Measurements from ENCODE around the gene DHODH. TPM values are rescaled to one million over a fixed set of nuclear protein-coding genes. Genes with fewer than 3 reads are reported as not detected.

Gene DHODH
- total and polyA plus RNA-seq, 2 experiments from 2014 or later = 10.7 to 15.1 TPM

GRCh38 chr16:71963125-71963875, 45.2 kb upstream of the DHODH start:
- Mint-ChIP-seq H3K4me1 (no peaks in the 10 kb centered on the region; the same call in 2 of the 3 replicates), H3K36me3 (ENCODE audit: low read depth) (no peaks in the 10 kb centered on the region)

DNA sequence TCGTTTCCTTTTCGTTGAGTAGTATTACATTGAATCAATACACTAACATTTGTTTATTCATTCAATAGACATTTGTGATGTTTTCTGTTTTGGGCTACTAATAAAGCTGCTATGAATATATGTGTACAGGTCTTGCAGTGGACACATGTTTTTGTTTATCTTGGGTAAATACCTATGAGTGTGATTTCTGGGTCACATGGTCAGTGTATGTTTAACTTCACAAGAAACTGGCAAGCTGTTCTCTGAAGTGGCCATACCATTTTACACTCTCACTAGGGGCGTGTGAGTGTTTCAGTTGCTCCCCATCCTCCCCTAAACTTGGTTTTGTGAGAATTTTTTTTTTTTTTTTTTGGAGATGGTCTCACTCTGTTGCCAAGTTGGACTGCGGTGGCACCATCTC, 43.3 kb upstream of the DHODH start:
- Histone ChIP-seq H3K4me2 (no peak overlapping the region), H3K9me2 (ENCODE audit: insufficient read depth) (no peaks in the 10 kb centered on the region), H3K27me3 (ENCODE audit: insufficient read depth) (no peaks in the 10 kb centered on the region), H3F3A (replicated peaks; ENCODE audit: low read depth) (no peaks in the 10 kb centered on the region), H3K79me2 (replicated peaks; ENCODE audit: insufficient read depth) (no peaks in the 10 kb centered on the region), H3K36me3 (ENCODE audit: insufficient read depth) (no peaks in the 10 kb centered on the region), H3K4me1 (ENCODE audit: insufficient read depth) (no peaks in the 10 kb centered on the region), H2AFZ (no peak overlapping the region), H3K4me3 (no peak overlapping the region), H3K27ac (ENCODE audit: low read depth) (no peak overlapping the region), H4K20me1 (replicated peaks; ENCODE audit: insufficient read depth) (no peaks in the 10 kb centered on the region)
- ATAC-seq (no peak), DNase-seq (ENCODE audit: low spot score) (no peak)
- H3K27ac Mint-ChIP-seq = no peak overlapping the region
- no peaks in the 10 kb centered on the region; the same call in 2 of the 3 replicates for H3K4me1 Mint-ChIP-seq
- no peaks in the 10 kb centered on the region for H3K9me3 Mint-ChIP-seq
- no peak overlapping the region for H3K4me3 Mint-ChIP-seq
- no peaks in the 10 kb centered on the region for H3K27me3 Mint-ChIP-seq (ENCODE audit: insufficient read depth, low read depth, poor library complexity)
- no peaks in the 10 kb centered on the region for H3K36me3 Mint-ChIP-seq (ENCODE audit: low read depth)
- TF ChIP-seq, protein P1, sequence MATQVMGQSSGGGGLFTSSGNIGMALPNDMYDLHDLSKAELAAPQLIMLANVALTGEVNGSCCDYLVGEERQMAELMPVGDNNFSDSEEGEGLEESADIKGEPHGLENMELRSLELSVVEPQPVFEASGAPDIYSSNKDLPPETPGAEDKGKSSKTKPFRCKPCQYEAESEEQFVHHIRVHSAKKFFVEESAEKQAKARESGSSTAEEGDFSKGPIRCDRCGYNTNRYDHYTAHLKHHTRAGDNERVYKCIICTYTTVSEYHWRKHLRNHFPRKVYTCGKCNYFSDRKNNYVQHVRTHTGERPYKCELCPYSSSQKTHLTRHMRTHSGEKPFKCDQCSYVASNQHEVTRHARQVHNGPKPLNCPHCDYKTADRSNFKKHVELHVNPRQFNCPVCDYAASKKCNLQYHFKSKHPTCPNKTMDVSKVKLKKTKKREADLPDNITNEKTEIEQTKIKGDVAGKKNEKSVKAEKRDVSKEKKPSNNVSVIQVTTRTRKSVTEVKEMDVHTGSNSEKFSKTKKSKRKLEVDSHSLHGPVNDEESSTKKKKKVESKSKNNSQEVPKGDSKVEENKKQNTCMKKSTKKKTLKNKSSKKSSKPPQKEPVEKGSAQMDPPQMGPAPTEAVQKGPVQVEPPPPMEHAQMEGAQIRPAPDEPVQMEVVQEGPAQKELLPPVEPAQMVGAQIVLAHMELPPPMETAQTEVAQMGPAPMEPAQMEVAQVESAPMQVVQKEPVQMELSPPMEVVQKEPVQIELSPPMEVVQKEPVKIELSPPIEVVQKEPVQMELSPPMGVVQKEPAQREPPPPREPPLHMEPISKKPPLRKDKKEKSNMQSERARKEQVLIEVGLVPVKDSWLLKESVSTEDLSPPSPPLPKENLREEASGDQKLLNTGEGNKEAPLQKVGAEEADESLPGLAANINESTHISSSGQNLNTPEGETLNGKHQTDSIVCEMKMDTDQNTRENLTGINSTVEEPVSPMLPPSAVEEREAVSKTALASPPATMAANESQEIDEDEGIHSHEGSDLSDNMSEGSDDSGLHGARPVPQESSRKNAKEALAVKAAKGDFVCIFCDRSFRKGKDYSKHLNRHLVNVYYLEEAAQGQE (IDR thresholded peaks at IDR 0.05; ENCODE audit: unreplicated experiment) = no peak
- TF ChIP-seq NANOG (IDR thresholded peaks at IDR 0.05; ENCODE audit: borderline replicate concordance) (no peak), STAT1 (IDR thresholded peaks at IDR 0.05; ENCODE audit: unreplicated experiment) (no peak), EZH2phosphoT487 (IDR thresholded peaks at IDR 0.05; ENCODE audit: unreplicated experiment) (no peak), EZH2 (IDR thresholded peaks at IDR 0.05; ENCODE audit: low read depth, unreplicated experiment) (no peak), ZNF114 (CRISPR knock-in tag; IDR thresholded peaks at IDR 0.05) (no peak), ZNF331 (CRISPR knock-in tag; IDR thresholded peaks at IDR 0.05; ENCODE audit: low read depth) (no peak)
- TF ChIP-seq, protein P2, sequence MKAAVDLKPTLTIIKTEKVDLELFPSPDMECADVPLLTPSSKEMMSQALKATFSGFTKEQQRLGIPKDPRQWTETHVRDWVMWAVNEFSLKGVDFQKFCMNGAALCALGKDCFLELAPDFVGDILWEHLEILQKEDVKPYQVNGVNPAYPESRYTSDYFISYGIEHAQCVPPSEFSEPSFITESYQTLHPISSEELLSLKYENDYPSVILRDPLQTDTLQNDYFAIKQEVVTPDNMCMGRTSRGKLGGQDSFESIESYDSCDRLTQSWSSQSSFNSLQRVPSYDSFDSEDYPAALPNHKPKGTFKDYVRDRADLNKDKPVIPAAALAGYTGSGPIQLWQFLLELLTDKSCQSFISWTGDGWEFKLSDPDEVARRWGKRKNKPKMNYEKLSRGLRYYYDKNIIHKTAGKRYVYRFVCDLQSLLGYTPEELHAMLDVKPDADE (IDR thresholded peaks at IDR 0.05) = no peak

More at GRCh38 chr16:71963125-71963875, 45.2 kb upstream of the DHODH start:
- no peaks in the 10 kb centered on the region for H3K9me2 ChIP-seq (ENCODE audit: insufficient read depth)
- no peak overlapping the region for H3K4me2 ChIP-seq
- H3K79me2 ChIP-seq (replicated peaks; ENCODE audit: insufficient read depth) = no peaks in the 10 kb centered on the region
- Mint-ChIP-seq H3K9me3 (no peaks in the 10 kb centered on the region), H3K27ac (no peak overlapping the region), H3K27me3 (ENCODE audit: insufficient read depth, low read depth, poor library complexity) (no peaks in the 10 kb centered on the region), H3K4me3 (no peak overlapping the region)
- DNase-seq (ENCODE audit: low spot score) (no peak), ATAC-seq (no peak)
- H3F3A ChIP-seq (replicated peaks; ENCODE audit: low read depth) = no peaks in the 10 kb centered on the region
- H3K4me3 ChIP-seq = no peak overlapping the region
- TF ChIP-seq EZH2 (IDR thresholded peaks at IDR 0.05; ENCODE audit: low read depth, unreplicated experiment) (no peak), JUNB (IDR thresholded peaks at IDR 0.05; ENCODE audit: unreplicated experiment) (no peak)
- TF ChIP-seq, protein P2 (IDR thresholded peaks at IDR 0.05) = no peak
- no peaks in the 10 kb centered on the region for H4K20me1 ChIP-seq (replicated peaks; ENCODE audit: insufficient read depth)
- no peak overlapping the region for H3K27ac ChIP-seq (ENCODE audit: low read depth)
- no peak overlapping the region for H2AFZ ChIP-seq
- no peaks in the 10 kb centered on the region for H3K27me3 ChIP-seq (ENCODE audit: insufficient read depth)
- no peaks in the 10 kb centered on the region for H3K4me1 ChIP-seq (ENCODE audit: insufficient read depth)
- H3K36me3 ChIP-seq (ENCODE audit: insufficient read depth) = no peaks in the 10 kb centered on the region
